Ramos (cell line): ENCODE data around the gene INPP5D.
"Not testable (repeated sequence)": the region's sequence is repeated elsewhere in the genome, so short reads cannot be mapped to it uniquely, and the experiment has no call there.

ENCODE experiments used
- in situ Hi-C: fragments of 300-500 bp; cut with MboI; formaldehyde crosslinking; loops from one replicate; pipeline ENCODE4 v1.14.3; 2022; ENCODE audit warnings: low sequenced_read_pairs; ENCODE audit not compliant: unreplicated experiment

The INPP5D gene

GRCh38 chr2:233059797-233060500, at the start of gene INPP5D:
TSS of gene INPP5D (plus strand) at chr2:233060342. CDS start at chr2:233060479, 137 bp downstream.
- in situ Hi-C loops = no loop called here

DNA sequence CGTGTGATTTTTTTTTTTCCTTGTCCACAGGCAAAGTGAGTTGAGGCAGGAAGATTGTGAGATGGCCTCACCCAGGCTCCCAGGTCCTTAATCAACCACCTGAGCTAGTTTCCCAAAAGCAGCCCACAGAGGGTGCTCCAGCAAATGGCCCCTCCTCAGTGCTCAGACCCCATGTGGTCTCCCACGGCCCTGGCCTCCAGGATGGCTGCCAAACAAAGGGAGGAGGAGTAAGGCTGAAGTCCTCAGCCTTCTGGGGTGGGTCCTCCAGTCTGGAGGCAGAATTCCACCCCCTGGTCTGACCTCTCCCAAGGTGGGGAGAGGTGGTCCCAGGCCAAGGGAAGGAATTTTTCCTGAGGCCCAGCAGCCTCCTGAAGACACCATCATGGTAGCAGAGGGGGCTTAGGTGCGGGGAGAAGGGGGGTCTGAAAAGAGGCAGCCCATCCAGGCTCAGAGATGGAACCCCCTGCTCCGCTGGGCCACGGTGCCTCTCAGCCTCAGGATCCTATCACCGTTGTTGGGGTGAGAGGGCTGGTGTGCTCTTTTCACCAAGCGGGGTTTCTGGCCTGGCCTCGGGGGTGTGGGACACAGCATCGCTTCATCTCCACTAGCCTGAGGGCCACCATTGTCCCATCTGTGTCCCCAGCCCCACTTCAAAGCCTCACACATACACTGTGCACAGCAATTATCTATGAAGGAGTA, 49.4 kb upstream of the INPP5D start:
- in situ Hi-C loops = no loop called here

DNA sequence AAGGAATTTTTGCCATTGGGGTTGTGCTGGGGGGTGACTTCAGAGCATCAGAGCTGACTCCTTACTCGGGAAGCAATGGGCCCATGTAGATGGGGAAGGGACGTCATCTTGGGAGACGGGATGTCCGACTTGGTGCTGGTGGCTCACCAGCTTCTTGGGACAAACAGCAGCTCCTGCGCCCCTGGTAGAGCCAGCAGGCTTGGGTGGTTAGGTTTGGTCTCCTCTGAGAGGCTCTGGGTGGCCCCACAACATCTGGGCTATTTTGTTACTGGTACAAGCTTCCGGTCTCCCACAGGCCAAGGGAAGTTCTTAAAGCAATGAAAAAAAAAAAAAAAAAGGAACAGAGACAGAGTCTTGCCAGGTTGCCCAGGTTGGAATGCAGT, 48.9 kb upstream of the INPP5D start:
- in situ Hi-C loops = no loop called here

DNA sequence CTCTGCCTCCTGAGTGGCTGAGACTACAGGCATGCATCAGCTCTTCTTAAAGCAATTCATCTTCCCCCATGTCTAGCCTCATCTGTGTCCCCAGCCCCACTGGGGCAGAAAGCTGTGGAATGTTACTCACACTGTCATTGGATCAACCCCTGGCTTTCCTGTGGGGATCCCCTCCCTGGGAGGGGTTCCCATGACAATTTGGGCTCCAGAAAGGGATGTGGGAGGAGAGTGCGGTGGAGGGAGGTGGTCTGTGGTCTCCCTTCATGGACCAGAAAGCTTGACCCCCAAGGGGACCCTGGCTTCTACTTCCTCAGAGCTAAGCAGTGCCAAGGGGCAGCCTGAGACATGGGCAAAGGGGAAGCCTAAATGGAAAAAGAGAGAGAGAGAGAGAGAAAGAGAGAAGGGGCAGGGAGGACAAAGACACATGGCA, 48.4 kb upstream of the INPP5D start:
- in situ Hi-C loops = no loop called here

- in situ Hi-C loops = no loop called here
Observed at GRCh38 chr2:233012301-233012971, 47.7 kb upstream of the INPP5D start.

- in situ Hi-C loops = no loop called here
Observed at GRCh38 chr2:233013027-233013461, 47.1 kb upstream of the INPP5D start, which contains the start of gene NGEF. TSS of gene NGEF (minus strand) at chr2:233013256. CDS start at chr2:232974890, 38,366 bp downstream.

DNA sequence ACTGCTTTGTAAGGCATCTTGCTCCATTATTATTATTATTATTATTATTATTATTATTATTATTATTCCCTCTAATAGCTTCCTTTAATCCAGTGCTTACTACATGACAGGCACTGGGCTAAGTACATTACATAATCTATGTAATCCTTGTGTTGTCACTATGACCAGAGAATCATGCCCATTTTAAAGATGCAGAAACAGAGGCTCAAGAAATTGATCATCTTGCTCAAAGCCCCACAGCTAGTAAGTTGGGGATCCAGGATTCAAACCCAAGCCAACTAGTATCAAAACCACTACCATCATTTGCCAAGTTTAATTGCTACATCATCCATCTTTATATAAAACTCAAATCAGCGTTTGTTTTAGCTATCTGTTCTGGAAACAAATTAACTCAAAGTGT, 46.5 kb upstream of the INPP5D start:
- in situ Hi-C loops = no loop called here

DNA sequence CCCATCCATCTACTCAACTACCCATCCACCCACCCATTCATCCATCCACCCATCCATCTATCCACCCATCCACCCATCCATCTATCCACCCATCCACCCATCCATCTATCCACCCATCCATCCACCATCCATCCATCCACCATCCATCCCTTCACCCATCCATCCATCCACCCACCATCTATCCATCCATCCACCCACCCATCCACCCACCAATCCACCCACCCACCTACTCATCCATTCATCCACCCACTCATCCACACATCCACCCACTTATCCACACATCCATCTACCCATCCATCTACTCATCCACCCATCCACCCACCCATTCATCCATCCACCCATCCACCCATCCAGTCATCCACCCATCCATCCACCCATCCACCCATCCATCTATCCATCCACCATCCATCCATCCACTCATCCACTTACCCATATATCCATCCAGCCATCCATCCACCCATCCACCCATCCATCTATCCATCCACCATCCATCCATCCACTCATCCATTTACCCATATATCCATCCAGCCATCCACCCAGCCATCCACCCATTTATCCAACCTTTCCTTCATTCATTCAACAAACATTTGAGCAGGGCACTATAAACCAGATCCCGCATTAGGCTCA, 45.0 kb upstream of the INPP5D start:
- in situ Hi-C loops = no loop called here

DNA sequence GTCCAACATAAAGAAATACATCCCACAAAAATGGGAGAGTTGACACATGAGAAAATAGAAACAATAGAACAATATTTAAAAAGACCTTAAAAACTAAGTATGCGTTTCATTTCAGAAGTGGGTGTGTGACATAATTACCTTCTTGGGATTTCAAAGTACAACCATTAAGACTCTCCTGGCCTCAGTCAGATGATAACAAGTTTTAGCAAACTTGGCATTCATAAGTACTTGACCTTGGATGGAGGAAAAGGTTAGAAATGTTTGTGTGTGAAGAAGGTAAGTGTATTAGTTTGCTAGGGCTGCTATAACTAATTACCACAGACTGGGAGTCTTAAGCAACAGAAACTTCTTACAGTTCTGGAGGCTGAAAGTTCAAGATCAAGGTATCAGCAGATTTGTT, 42.2 kb upstream of the INPP5D start:
- in situ Hi-C loops = no loop called here

DNA sequence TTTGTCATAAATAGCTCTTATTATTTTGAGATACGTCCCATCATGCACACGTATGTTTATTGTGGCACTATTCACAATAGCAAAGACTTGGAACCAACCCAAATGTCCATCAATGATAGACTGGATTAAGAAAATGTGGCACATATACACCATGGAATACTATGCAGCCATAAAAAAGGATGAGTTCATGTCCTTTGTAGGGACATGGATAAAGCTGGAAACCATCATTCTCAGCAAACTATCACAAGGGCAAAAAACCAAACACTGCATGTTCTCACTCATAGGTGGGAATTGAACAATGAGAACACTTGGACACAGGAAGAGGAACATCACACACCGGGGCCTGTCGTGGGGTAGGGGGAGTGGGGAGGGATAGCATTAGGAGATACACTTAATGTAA, 40.5 kb upstream of the INPP5D start:
- in situ Hi-C loops = not testable (repeated sequence)

DNA sequence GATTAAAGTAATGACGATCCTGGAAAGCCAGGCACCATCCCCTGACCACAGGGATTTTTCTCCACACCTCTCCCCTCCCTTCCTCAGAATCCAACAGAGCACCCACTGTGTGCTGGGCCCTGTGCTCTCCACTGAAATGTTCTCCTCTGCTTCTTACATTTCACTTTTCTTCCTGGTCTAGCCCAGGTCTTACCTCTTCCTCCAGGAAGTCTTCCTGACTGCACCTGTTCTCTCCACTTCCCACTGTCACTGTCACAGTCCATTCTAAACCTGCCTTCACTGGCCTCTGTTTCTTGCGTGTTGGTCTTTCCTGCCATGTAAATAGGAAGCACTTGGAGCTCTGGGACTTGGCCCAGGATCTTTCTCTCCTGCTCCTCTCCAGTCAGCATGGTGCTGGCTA, 39.7 kb upstream of the INPP5D start:
- in situ Hi-C loops = no loop called here

DNA sequence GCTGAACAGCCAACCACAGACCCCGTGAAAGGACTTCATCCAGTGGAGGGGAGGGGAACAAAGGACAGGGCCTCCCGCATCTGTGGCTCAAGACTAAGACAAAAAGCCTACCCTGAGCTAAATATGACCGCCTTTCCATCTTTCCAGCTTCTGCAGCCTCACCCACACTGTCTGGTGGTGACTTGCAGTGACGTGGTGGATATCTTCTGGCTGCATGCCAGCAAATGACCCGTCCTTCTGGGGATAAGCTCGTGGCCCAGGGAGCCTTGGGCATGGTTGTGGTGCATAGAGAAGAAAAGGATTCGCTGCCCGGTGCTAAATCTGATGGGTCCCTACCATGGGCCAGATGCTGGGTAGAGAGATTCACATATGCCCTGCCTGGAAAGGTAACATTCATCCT, 38.4 kb upstream of the INPP5D start:
- in situ Hi-C loops = no loop called here

DNA sequence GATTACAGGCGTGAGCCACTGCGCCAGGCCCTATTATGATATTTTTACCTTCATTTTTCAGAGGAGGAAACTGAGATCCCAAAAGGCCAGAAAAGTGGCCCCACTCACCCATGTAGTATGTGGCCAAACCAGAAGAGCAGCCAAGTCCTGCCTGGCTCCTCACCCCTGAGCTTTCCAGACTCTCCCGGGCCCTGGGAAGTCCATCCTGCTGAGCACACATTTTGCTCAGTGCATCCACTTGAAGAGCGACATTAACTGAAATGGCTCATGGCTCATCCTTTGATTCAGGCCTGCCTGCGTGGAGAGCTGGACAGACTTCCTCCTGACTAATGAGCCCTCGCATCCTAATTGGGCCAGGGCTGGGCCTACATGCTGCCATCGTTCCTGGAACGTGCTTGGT, 37.6 kb upstream of the INPP5D start:
- in situ Hi-C loops = no loop called here

GRCh38 chr2:233023007-233023760, 37.0 kb upstream of the INPP5D start:
- in situ Hi-C loops = no loop called here

GRCh38 chr2:233023761-233024410, 36.3 kb upstream of the INPP5D start:
- in situ Hi-C loops = no loop called here

- in situ Hi-C loops = no loop called here
Observed at GRCh38 chr2:233025706-233026105, 34.4 kb upstream of the INPP5D start.

GRCh38 chr2:233026198-233026813, 33.8 kb upstream of the INPP5D start:
- in situ Hi-C loops = no loop called here

DNA sequence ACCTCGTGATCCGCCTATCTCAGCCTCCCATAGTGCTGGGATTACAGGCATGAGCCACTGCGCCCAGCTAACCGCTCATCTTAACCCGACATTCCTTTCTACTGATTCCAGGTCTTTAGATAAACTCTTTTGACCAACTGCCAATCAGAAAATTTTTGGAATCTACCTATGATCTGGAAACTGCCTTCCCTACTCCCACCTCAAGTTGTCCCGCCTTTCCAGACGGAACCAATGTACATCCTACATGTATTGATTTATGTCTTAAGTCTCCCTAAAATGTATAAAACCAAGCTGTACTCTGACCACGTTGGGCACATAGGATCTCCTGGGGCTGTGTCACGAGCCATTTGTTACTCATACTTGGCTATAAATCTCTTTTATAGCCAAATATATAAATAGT, 30.8 kb upstream of the INPP5D start:
- in situ Hi-C loops = no loop called here
